ENCODE measurements around the gene GABARAPL1. TPM values are rescaled to one million over a fixed set of nuclear protein-coding genes. Genes with fewer than 3 reads are reported as not detected.

Gene GABARAPL1
- total RNA-seq (2014; rRNA removed; shearing (Covaris generic)) (98.6 and 127 TPM in 2 replicates), polyA plus RNA-seq (2016; fragmentation: Nextera tagmentation; extraction: Ambion mirVana) (94.9 and 97.4 TPM in 2 replicates)

GRCh38 chr12:10212739-10213131 lies at the start of gene GABARAPL1:
GABARAPL1 (plus strand) TSS chr12:10212877; CDS start chr12:10213130, 253 bp downstream.
- peak; percentile 89 for DNase-seq
- Histone ChIP-seq H3K9ac (peak within 1 kb of the TSS; percentile 100), H3K27me3 (replicated peaks; ENCODE audit: insufficient read depth) (no peaks in the 10 kb centered on the region), H3K9me2 (ENCODE audit: insufficient read depth) (no peaks in the 10 kb centered on the region), H3K79me2 (ENCODE audit: insufficient read depth) (peaks cover 42% of the 10 kb centered on the region), H3K27ac (peak within 1 kb of the TSS; percentile 100), H3K4me1 (ENCODE audit: insufficient read depth) (peaks cover 21% of the 10 kb centered on the region), H3K9me3 (ENCODE audit: low read depth) (no peaks in the 10 kb centered on the region), H3F3A (ENCODE audit: insufficient read depth) (peaks cover 28% of the 10 kb centered on the region), H3K4me3 (peak within 1 kb of the TSS; percentile 98), H2AFZ (peak within 1 kb of the TSS; percentile 34), H3K36me3 (ENCODE audit: low read depth) (no peaks in the 10 kb centered on the region), H4K20me1 (ENCODE audit: insufficient read depth) (no peaks in the 10 kb centered on the region), H3K4me2 (ENCODE audit: unreplicated experiment) (peak within 1 kb of the TSS; percentile 96)
- 0 to 1% methylated on average over 25 to 35 of the region's 35 CpGs for whole genome bisulfite sequencing, 2 experiments (ENCODE audit: low coverage in 1 of 2, low lambda C conversion rate in 2 of 2, missing lambda C conversion rate in 2 of 2)
- in situ Hi-C loops (cut with MboI): no loop called here
- TF ChIP-seq EZH2 (IDR thresholded peaks at IDR 0.05; ENCODE audit: insufficient read depth, poor library complexity, severe bottlenecking): no peak
- no peak for TF ChIP-seq EZH2phosphoT487 (IDR thresholded peaks at IDR 0.05; ENCODE audit: insufficient read depth, low read depth)

GRCh38 chr12:10163084-10163483 lies 49.6 kb upstream of the GABARAPL1 start:
- H3K4me1 ChIP-seq (ENCODE audit: insufficient read depth): peaks cover 13% of the 10 kb centered on the region
- no peak overlapping the region for H3K27ac ChIP-seq
- H3K9me3 ChIP-seq (ENCODE audit: low read depth): no peaks in the 10 kb centered on the region
- 79 to 81% methylated on average over 3 of the region's 3 CpGs for WGBS, 2 experiments (ENCODE audit: low coverage in 1 of 2, low lambda C conversion rate in 2 of 2, missing lambda C conversion rate in 2 of 2)
- no peaks in the 10 kb centered on the region for H4K20me1 ChIP-seq (ENCODE audit: insufficient read depth)
- H3K4me3 ChIP-seq: no peak overlapping the region
- H2AFZ ChIP-seq: peak overlapping the region; percentile 32; the same call in 1 of the 2 replicates
- H3F3A ChIP-seq (ENCODE audit: insufficient read depth): 0 out of 2 replicates have a peak, but pooled peaks cover 7% of the 10 kb centered on the region
- no peaks in the 10 kb centered on the region for H3K9me2 ChIP-seq (ENCODE audit: insufficient read depth)
- no peak for DNase-seq
- no peaks in the 10 kb centered on the region for H3K36me3 ChIP-seq (ENCODE audit: low read depth)
- in situ Hi-C loops (cut with MboI): no loop called here
- no peaks in the 10 kb centered on the region for H3K27me3 ChIP-seq (replicated peaks; ENCODE audit: insufficient read depth)
- H3K9ac ChIP-seq: no peak overlapping the region
- no peaks in the 10 kb centered on the region for H3K79me2 ChIP-seq (ENCODE audit: insufficient read depth)
- no peak for TF ChIP-seq EZH2phosphoT487 (IDR thresholded peaks at IDR 0.05; ENCODE audit: insufficient read depth, low read depth)
- no peak for TF ChIP-seq EZH2 (IDR thresholded peaks at IDR 0.05; ENCODE audit: insufficient read depth, poor library complexity, severe bottlenecking)
- H3K4me2 ChIP-seq (ENCODE audit: unreplicated experiment): no peak overlapping the region

GRCh38 chr12:10165421-10165820 lies 47.3 kb upstream of the GABARAPL1 start:
- peaks cover 6% of the 10 kb centered on the region for H3F3A ChIP-seq (ENCODE audit: insufficient read depth)
- DNase-seq: no peak
- no peak overlapping the region for H3K4me2 ChIP-seq (ENCODE audit: unreplicated experiment)
- 0 to 10% methylated on average over 1 of the region's 1 CpG for WGBS, 2 experiments (ENCODE audit: low coverage in 1 of 2, low lambda C conversion rate in 2 of 2, missing lambda C conversion rate in 2 of 2)
- no peaks in the 10 kb centered on the region for H3K9me2 ChIP-seq (ENCODE audit: insufficient read depth)
- no peak overlapping the region for H2AFZ ChIP-seq
- H3K9me3 ChIP-seq (ENCODE audit: low read depth): no peaks in the 10 kb centered on the region
- H3K79me2 ChIP-seq (ENCODE audit: insufficient read depth): no peaks in the 10 kb centered on the region
- no peak overlapping the region for H3K27ac ChIP-seq
- no peak overlapping the region for H3K9ac ChIP-seq
- H3K36me3 ChIP-seq (ENCODE audit: low read depth): no peaks in the 10 kb centered on the region
- H3K4me1 ChIP-seq (ENCODE audit: insufficient read depth): peaks cover 31% of the 10 kb centered on the region
- no peak for TF ChIP-seq EZH2phosphoT487 (IDR thresholded peaks at IDR 0.05; ENCODE audit: insufficient read depth, low read depth)
- TF ChIP-seq EZH2 (IDR thresholded peaks at IDR 0.05; ENCODE audit: insufficient read depth, poor library complexity, severe bottlenecking): no peak
- no peaks in the 10 kb centered on the region for H3K27me3 ChIP-seq (replicated peaks; ENCODE audit: insufficient read depth)
- in situ Hi-C loops (cut with MboI): no loop called here
- H4K20me1 ChIP-seq (ENCODE audit: insufficient read depth): no peaks in the 10 kb centered on the region
- no peak overlapping the region for H3K4me3 ChIP-seq

- Histone ChIP-seq H3K27ac (no peak overlapping the region), H3K4me1 (ENCODE audit: insufficient read depth) (peaks cover 52% of the 10 kb centered on the region)
- in situ Hi-C loops (cut with MboI): no loop called here
These were observed 45.1 kb upstream of the GABARAPL1 start for GRCh38 chr12:10167599-10167998.

More at GRCh38 chr12:10167599-10167998, 45.1 kb upstream of the GABARAPL1 start:
- Histone ChIP-seq H3K9me2 (ENCODE audit: insufficient read depth) (no peaks in the 10 kb centered on the region), H3F3A (ENCODE audit: insufficient read depth) (peaks cover 23% of the 10 kb centered on the region), H3K9me3 (ENCODE audit: low read depth) (no peaks in the 10 kb centered on the region), H3K79me2 (ENCODE audit: insufficient read depth) (no peaks in the 10 kb centered on the region), H4K20me1 (ENCODE audit: insufficient read depth) (no peaks in the 10 kb centered on the region), H2AFZ (no peak overlapping the region), H3K36me3 (ENCODE audit: low read depth) (no peaks in the 10 kb centered on the region), H3K4me2 (ENCODE audit: unreplicated experiment) (no peak overlapping the region), H3K27me3 (replicated peaks; ENCODE audit: insufficient read depth) (no peaks in the 10 kb centered on the region), H3K9ac (no peak overlapping the region), H3K4me3 (no peak overlapping the region)
- 47 to 56% methylated on average over 5 of the region's 5 CpGs for WGBS, 2 experiments (ENCODE audit: low coverage in 1 of 2, low lambda C conversion rate in 2 of 2, missing lambda C conversion rate in 2 of 2)
- DNase-seq: no peak
- no peak for TF ChIP-seq EZH2 (IDR thresholded peaks at IDR 0.05; ENCODE audit: insufficient read depth, poor library complexity, severe bottlenecking)
- TF ChIP-seq EZH2phosphoT487 (IDR thresholded peaks at IDR 0.05; ENCODE audit: insufficient read depth, low read depth): no peak

Measured in GM23248 (cell line).